GM23248 (cell line): ENCODE measurements around the gene RBM47. TPM values are rescaled to one million over a fixed set of nuclear protein-coding genes. Genes with fewer than 3 reads are reported as not detected.

Experiments
- DNase-seq: peaks from one replicate; pipeline ENCODE4 v3.0.0-alpha.2; 2015
- H2AFZ ChIP-seq: fragments of 200-600 bp; sonication (generic); 2 replicates; pipeline ENCODE4 v1.6.1; 2016; ENCODE audit warnings: antibody characterized with exemption
- H3F3A ChIP-seq: fragments of 200-600 bp; sonication (generic); 2 replicates; pipeline ENCODE4 v1.6.1; 2016; ENCODE audit warnings: mild to moderate bottlenecking, antibody characterized with exemption, mixed run types; ENCODE audit not compliant: insufficient read depth
- H3K27ac ChIP-seq: fragments of 200-600 bp; sonication (generic); 2 replicates; pipeline ENCODE4 v1.5.1; 2016; ENCODE audit warnings: mild to moderate bottlenecking
- H3K27me3 ChIP-seq: fragments of 200-600 bp; sonication (generic); replicated peaks from 2 replicates; pipeline ENCODE4 v1.6.1; 2016; ENCODE audit warnings: mild to moderate bottlenecking; ENCODE audit not compliant: insufficient read depth
- H3K36me3 ChIP-seq: fragments of 200-600 bp; sonication (generic); 2 replicates; pipeline ENCODE4 v1.6.1; 2016; ENCODE audit warnings: low read depth, mild to moderate bottlenecking
- H3K4me1 ChIP-seq: fragments of 200-600 bp; sonication (generic); 2 replicates; pipeline ENCODE4 v1.6.1; 2016; ENCODE audit warnings: mild to moderate bottlenecking; ENCODE audit not compliant: insufficient read depth
- H3K4me2 ChIP-seq: fragments of 200-600 bp; sonication (generic); one replicate; pipeline ENCODE4 v1.6.1; 2016; ENCODE audit warnings: mild to moderate bottlenecking; ENCODE audit not compliant: unreplicated experiment
- H3K4me3 ChIP-seq: fragments of 200-600 bp; sonication (generic); 2 replicates; pipeline ENCODE4 v1.5.1; 2016; ENCODE audit warnings: mild to moderate bottlenecking
- H3K79me2 ChIP-seq: fragments of 200-600 bp; sonication (generic); 2 replicates; pipeline ENCODE4 v1.6.1; 2016; ENCODE audit warnings: mild to moderate bottlenecking; ENCODE audit not compliant: insufficient read depth
- H3K9ac ChIP-seq: fragments of 200-600 bp; sonication (generic); 2 replicates; pipeline ENCODE4 v1.6.1; 2016; ENCODE audit warnings: mild to moderate bottlenecking
- H3K9me2 ChIP-seq: fragments of 200-600 bp; sonication (generic); 2 replicates; pipeline ENCODE4 v1.6.1; 2016; ENCODE audit warnings: mixed run types, mild to moderate bottlenecking, moderate library complexity; ENCODE audit not compliant: insufficient read depth
- H3K9me3 ChIP-seq: fragments of 200-600 bp; sonication (generic); one replicate; pipeline ENCODE4 v1.6.1; 2017; ENCODE audit warnings: low read depth
- H4K20me1 ChIP-seq: fragments of 200-600 bp; sonication (generic); 2 replicates; pipeline ENCODE4 v1.6.0; 2016; ENCODE audit not compliant: insufficient read depth
- EZH2 ChIP-seq: fragments of 200-600 bp; sonication (generic); IDR thresholded peaks from 2 replicates; pipeline ENCODE4 v1.6.1; 2018; ENCODE audit warnings: antibody characterized with exemption, mild to moderate bottlenecking; ENCODE audit not compliant: insufficient read depth, poor library complexity, severe bottlenecking
- EZH2phosphoT487 ChIP-seq: fragments of 200-600 bp; sonication (generic); IDR thresholded peaks from 2 replicates; pipeline ENCODE4 v1.6.1; 2018; ENCODE audit warnings: antibody characterized with exemption, moderate library complexity, mild to moderate bottlenecking, low read depth; ENCODE audit not compliant: insufficient read depth
- WGBS, 2 experiments: methylation state at CpG; one replicate each; pipeline ENCODE4 v1.1.6; 2015 to 2017; ENCODE audit warnings: low lambda C conversion rate in 2 of 2, low coverage in 1 of 2; ENCODE audit errors: missing lambda C conversion rate in 2 of 2; 5-methylcytosine and 5-hydroxymethylcytosine counted together
- in situ Hi-C: fragments of 300-500 bp; cut with MboI; formaldehyde crosslinking; loops from 2 replicates; pipeline ENCODE4 v1.15.0; 2020
- polyA plus RNA-seq: library from polyadenylated mRNA; unstranded; fragments of >200 nt; fragmentation: Nextera tagmentation; extraction: Ambion mirVana; gene quantifications from 2 replicates; pipeline ENCODE4 v1.2.1, GENCODE V29; 2016
- total RNA-seq: library from RNA; depleted of rRNA; stranded (reverse); fragments of >200 nt; shearing (Covaris generic); gene quantifications from 2 replicates; pipeline ENCODE4 v1.2.3, GENCODE V29; 2014

RBM47 gene
- total and polyA plus RNA-seq, 2 experiments from 2014 or later, result 0.70 to 1.3 TPM

DNA sequence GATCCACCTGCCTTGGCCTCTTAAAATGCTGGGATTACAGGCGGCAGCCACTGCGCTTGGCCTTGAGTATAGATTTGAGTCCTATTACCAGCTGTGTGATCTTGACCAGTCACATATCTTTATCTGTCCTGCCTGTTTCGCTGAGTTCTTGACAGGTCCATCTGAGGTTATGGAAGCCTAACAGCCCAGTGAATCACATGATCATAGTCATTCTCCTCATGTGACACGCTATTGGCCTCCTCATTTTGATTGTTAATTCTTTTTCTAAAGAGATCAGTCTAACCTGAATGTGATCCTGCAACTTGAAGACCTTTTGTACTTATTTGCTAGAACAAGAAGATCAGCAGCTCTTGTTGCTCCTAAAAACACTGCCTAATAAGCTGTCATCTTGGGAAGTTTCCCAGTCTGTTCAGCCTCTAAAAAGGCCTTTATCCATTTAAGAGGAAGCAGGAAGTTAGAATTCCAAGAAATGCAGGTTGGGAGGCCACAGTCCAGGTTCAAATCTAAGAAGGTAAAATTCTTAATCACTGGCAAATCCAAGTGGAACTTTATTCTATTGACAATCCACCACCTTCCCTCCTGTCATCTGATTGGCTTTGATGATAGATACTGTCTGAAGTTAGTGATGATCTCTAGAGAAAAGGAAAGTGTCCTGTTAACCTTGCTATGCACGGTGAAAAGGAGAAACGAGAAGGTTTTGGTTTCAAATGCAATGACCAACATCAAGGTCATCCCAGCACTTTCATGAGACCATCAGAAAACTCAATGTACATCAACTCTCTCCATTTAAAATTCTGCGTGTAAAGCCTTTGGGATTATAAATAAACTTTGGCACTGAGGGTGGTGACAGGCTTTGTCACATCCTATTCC lies 207.6 kb downstream of the RBM47 start:
- no peaks in the 10 kb centered on the region for H4K20me1 ChIP-seq
- no peak overlapping the region for H2AFZ ChIP-seq
- no peak overlapping the region for H3K9ac ChIP-seq
- H3K4me2 ChIP-seq, result no peak overlapping the region
- no peaks in the 10 kb centered on the region for H3F3A ChIP-seq
- no peaks in the 10 kb centered on the region for H3K36me3 ChIP-seq
- WGBS, 2 experiments, result 89 to 96% methylated on average over 7 of the region's 7 CpGs
- no peak for TF ChIP-seq EZH2
- TF ChIP-seq EZH2phosphoT487, result no peak
- no peaks in the 10 kb centered on the region for H3K9me2 ChIP-seq
- no peaks in the 10 kb centered on the region for H3K79me2 ChIP-seq
- no peak overlapping the region for H3K27ac ChIP-seq
- DNase-seq, result no peak
- no peaks in the 10 kb centered on the region for H3K9me3 ChIP-seq
- in situ Hi-C loops, result no loop called here
- no peaks in the 10 kb centered on the region for H3K27me3 ChIP-seq
- H3K4me1 ChIP-seq, result peaks cover 5% of the 10 kb centered on the region; the same call in 1 of the 2 replicates
- no peak overlapping the region for H3K4me3 ChIP-seq

DNA sequence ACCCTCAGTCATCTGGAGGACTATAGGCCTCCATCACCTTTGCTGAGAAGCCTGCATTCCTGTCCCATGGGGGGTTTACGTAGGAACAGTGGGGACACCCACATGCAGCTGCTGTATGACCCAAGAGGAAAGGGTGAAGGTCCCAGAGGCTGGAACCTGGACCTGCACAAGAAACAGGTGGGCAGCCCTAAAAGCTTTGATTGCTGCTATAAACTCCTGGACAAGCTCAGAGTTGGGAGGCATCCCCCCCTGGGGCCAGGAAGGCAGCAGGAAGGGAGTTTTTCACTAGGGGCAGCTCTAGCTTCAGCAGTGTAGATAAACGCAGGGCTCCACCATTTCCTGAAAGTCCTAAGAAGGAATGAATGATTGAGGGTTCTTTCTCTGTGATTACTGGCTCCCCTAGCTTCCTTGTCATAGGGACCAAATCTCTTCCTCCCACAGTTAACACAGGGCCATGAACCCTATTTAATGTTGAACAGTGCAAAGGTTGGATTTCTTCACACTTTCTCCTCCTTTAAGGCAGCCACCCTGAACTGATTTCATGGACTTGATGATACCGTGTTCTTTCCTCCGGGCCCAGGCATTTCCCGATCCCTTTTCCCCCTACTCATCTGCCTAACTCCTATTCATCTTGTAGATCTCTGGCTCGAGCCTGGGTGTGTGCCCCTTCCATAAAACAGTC lies 210.3 kb downstream of the RBM47 start:
- TF ChIP-seq EZH2phosphoT487 (no peak), EZH2 (no peak)
- H3K4me3 ChIP-seq, result no peak overlapping the region
- in situ Hi-C loops, result no loop called here
- no peaks in the 10 kb centered on the region for H3K79me2 ChIP-seq
- no peak overlapping the region for H3K4me2 ChIP-seq
- no peaks in the 10 kb centered on the region for H3K9me2 ChIP-seq
- DNase-seq, result no peak
- peaks cover 5% of the 10 kb centered on the region; the same call in 1 of the 2 replicates for H3K4me1 ChIP-seq
- H3K9ac ChIP-seq, result no peak overlapping the region
- WGBS, 2 experiments, result 62 to 71% methylated on average over 6 of the region's 6 CpGs
- no peak overlapping the region for H3K27ac ChIP-seq
- H3F3A ChIP-seq, result no peaks in the 10 kb centered on the region
- no peak overlapping the region for H2AFZ ChIP-seq
- H3K36me3 ChIP-seq, result no peaks in the 10 kb centered on the region
- H3K27me3 ChIP-seq, result no peaks in the 10 kb centered on the region
- H3K9me3 ChIP-seq, result no peaks in the 10 kb centered on the region
- H4K20me1 ChIP-seq, result no peaks in the 10 kb centered on the region

DNA sequence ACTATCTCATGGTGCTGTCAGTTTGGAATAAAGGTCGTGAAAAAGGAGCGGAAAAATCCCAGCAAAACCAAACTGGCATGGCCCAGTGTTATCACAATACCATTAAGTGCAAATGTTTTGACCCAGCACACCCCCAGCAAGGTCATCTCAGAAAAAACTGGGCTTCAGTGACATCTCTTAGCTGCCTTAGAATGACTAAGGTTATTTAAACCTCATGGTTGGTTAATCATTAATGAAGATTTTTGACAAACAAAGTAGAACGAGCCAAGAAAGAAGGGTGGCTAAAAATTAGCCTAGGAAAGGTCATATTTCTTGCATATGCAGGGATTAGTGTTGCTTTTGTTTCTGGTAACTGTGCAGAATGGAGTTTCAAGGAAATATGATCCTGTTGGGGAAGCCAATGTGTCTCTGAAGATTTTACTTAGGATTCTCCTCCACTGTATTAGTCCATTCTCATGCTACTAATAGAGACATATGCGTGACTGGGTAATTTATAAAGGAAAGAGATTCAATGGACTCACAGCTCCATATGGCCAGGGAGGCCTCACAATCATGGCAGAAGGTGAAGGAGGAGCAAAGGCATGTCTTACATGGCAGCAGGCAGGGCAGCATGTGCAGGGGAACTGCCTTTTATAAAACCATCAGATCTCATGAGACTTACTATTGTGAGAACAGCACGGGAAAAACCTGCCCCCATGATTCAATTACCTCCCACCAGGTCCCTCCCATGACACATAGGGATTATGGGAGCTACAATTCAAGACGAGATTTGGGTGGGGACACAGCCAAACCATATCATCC lies 211.0 kb downstream of the RBM47 start:
- in situ Hi-C loops, result no loop called here
- Histone ChIP-seq H3K27ac (no peak overlapping the region), H4K20me1 (no peaks in the 10 kb centered on the region), H3K4me3 (no peak overlapping the region), H3K9me2 (no peaks in the 10 kb centered on the region), H3K4me1 (peaks cover 5% of the 10 kb centered on the region; the same call in 1 of the 2 replicates), H3K27me3 (no peaks in the 10 kb centered on the region), H3K36me3 (no peaks in the 10 kb centered on the region), H3K9ac (no peak overlapping the region), H3K79me2 (no peaks in the 10 kb centered on the region), H3K4me2 (no peak overlapping the region), H3F3A (no peaks in the 10 kb centered on the region), H3K9me3 (no peaks in the 10 kb centered on the region), H2AFZ (no peak overlapping the region)
- WGBS, 2 experiments, result 62% methylated on average over 6 of the region's 6 CpGs
- TF ChIP-seq EZH2phosphoT487 (no peak), EZH2 (no peak)
- no peak for DNase-seq

DNA sequence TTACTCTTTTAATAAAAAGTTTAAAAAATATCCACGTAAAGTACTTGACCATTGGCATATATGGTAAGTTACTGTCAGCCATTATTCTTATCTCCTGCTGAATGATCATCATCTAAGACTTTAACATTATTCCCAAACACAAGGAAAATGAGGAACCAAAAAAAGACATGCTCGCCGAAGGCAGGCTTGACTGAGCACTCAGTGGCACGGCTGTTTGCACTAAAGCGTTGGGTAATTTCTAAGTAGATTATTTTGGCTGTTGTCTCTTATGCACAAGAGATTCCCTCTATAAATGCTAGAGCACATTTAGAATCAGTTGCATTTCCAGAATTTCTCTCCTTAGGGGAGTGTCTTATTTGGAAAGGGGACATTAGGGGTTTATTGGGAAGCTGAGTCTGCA lies 211.7 kb downstream of the RBM47 start:
- Histone ChIP-seq H3K9ac (no peak overlapping the region), H3K9me2 (no peaks in the 10 kb centered on the region), H2AFZ (no peak overlapping the region), H4K20me1 (no peaks in the 10 kb centered on the region), H3K27me3 (no peaks in the 10 kb centered on the region), H3K4me3 (no peak overlapping the region), H3K79me2 (no peaks in the 10 kb centered on the region), H3K9me3 (no peaks in the 10 kb centered on the region), H3K36me3 (no peaks in the 10 kb centered on the region), H3K4me1 (no peaks in the 10 kb centered on the region), H3K4me2 (no peak overlapping the region), H3K27ac (no peak overlapping the region), H3F3A (no peaks in the 10 kb centered on the region)
- 75 to 83% methylated on average over 5 of the region's 5 CpGs for WGBS, 2 experiments
- TF ChIP-seq EZH2 (no peak), EZH2phosphoT487 (no peak)
- no peak for DNase-seq
- in situ Hi-C loops, result no loop called here
